NCI-H2081 treated with DMSO at 0.1 percent for 48 hours (cell line): ENCODE results near the gene KRT4.
"Not testable (repeated sequence)": the region's sequence is repeated elsewhere in the genome, so short reads cannot be mapped to it uniquely, and the experiment has no call there.

Experiments used
- DNase-seq: peaks from one replicate; lab custom pipeline; 2025; lab: John Stamatoyannopoulos, UW

KRT4 gene

GRCh38 chr12:52807544-52808470 lies 6.1 kb downstream of the KRT4 start:
- DNase-seq: no peak

GRCh38 chr12:52806821-52807543 lies 6.9 kb downstream of the KRT4 start:
- no peak for DNase-seq

GRCh38 chr12:52806169-52806811 lies 7.6 kb downstream of the KRT4 start:
- no peak for DNase-seq

- no peak for DNase-seq
Observed at GRCh38 chr12:52805739-52806138, 8.2 kb downstream of the KRT4 start.

GRCh38 chr12:52805000-52805399 lies 8.9 kb downstream of the KRT4 start:
- DNase-seq: no peak

- no peak for DNase-seq
Observed at GRCh38 chr12:52802442-52802841, 11.5 kb downstream of the KRT4 start.

GRCh38 chr12:52801773-52802172 lies 12.1 kb downstream of the KRT4 start:
- DNase-seq: no peak

- no peak for DNase-seq
Observed at GRCh38 chr12:52800259-52800917, 13.5 kb downstream of the KRT4 start.

- no peak for DNase-seq
Observed at GRCh38 chr12:52799505-52800211, 14.3 kb downstream of the KRT4 start.

GRCh38 chr12:52798671-52799504 lies 15.0 kb downstream of the KRT4 start:
- no peak for DNase-seq

- DNase-seq: no peak
Observed at GRCh38 chr12:52798003-52798670, 15.8 kb downstream of the KRT4 start.

GRCh38 chr12:52797529-52797894 lies 16.4 kb downstream of the KRT4 start:
- DNase-seq: no peak

GRCh38 chr12:52796839-52797528 lies 16.9 kb downstream of the KRT4 start:
- DNase-seq: no peak

GRCh38 chr12:52796429-52796794 lies 17.5 kb downstream of the KRT4 start:
- no peak for DNase-seq

GRCh38 chr12:52795694-52796428 lies 18.1 kb downstream of the KRT4 start, which contains the start of gene KRT3:
TSS of gene KRT3 (minus strand) at chr12:52796117. CDS start at chr12:52796042, 75 bp downstream.
- no peak for DNase-seq

GRCh38 chr12:52795332-52795674 lies 18.6 kb downstream of the KRT4 start:
- not testable (repeated sequence) for DNase-seq

GRCh38 chr12:52794479-52795331 lies 19.2 kb downstream of the KRT4 start:
- no peak for DNase-seq
